ENCODE data around the gene B3GALT4. TPM values are rescaled to one million over a fixed set of nuclear protein-coding genes. Genes with fewer than 3 reads are reported as not detected.
A peak's percentile ranks its signal among the peaks of the same experiment; 100 is the strongest.

Gene B3GALT4
- total RNA-seq, 1 experiment from 2014 or later: 4.0 TPM

GRCh38 chr6:33312361-33313104 lies 35.6 kb downstream of the B3GALT4 start:
- Histone ChIP-seq H3K4me3 (ENCODE audit: low read depth, low read length, poor library complexity, severe bottlenecking) (peak overlapping the region; percentile 83), H3K36me3 (ENCODE audit: insufficient read depth, low read length, poor library complexity, severe bottlenecking) (peaks cover 10% of the 10 kb centered on the region), H3K27ac (ENCODE audit: low read depth, low read length, poor library complexity, severe bottlenecking) (peak overlapping the region; percentile 82), H3K4me1 (ENCODE audit: insufficient read depth, low read length, poor library complexity, severe bottlenecking) (peaks cover 17% of the 10 kb centered on the region), H3K27me3 (replicated peaks; ENCODE audit: insufficient read depth, low read depth, low read length, poor library complexity) (no peaks in the 10 kb centered on the region), H3K9me3 (ENCODE audit: low read depth, low read length, poor library complexity, severe bottlenecking) (no peaks in the 10 kb centered on the region)
- BruUV-seq (replicated peaks): no TSS peak
- intact Hi-C loops (cut with micrococcal nuclease; ENCODE audit: unreplicated experiment): loop anchor here (10.0 kb wide), 1 partner anchor 102 kb away; the partner anchor contains the start of genes CUTA and PHF1
- CTCF ChIA-PET: interaction anchor here (0.6 to 1.3 kb wide), 2 partner anchors 32 to 36 kb away, joined by 3 to 4 read pairs; partner anchors contain the start of gene B3GALT4
- TF ChIP-seq, protein P1, sequence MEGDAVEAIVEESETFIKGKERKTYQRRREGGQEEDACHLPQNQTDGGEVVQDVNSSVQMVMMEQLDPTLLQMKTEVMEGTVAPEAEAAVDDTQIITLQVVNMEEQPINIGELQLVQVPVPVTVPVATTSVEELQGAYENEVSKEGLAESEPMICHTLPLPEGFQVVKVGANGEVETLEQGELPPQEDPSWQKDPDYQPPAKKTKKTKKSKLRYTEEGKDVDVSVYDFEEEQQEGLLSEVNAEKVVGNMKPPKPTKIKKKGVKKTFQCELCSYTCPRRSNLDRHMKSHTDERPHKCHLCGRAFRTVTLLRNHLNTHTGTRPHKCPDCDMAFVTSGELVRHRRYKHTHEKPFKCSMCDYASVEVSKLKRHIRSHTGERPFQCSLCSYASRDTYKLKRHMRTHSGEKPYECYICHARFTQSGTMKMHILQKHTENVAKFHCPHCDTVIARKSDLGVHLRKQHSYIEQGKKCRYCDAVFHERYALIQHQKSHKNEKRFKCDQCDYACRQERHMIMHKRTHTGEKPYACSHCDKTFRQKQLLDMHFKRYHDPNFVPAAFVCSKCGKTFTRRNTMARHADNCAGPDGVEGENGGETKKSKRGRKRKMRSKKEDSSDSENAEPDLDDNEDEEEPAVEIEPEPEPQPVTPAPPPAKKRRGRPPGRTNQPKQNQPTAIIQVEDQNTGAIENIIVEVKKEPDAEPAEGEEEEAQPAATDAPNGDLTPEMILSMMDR (conservative IDR thresholded peaks at IDR 0.05; ENCODE audit: low read depth, low read length): no peak
- TF ChIP-seq EZH2 (IDR thresholded peaks at IDR 0.05; ENCODE audit: borderline replicate concordance, low read depth, low read length, poor library complexity, severe bottlenecking): no peak
- POLR2A ChIA-PET (ENCODE audit: low non-redundant PET): no interaction called here
- DNase-seq (ENCODE audit: low spot score): peak; percentile 84

DNA sequence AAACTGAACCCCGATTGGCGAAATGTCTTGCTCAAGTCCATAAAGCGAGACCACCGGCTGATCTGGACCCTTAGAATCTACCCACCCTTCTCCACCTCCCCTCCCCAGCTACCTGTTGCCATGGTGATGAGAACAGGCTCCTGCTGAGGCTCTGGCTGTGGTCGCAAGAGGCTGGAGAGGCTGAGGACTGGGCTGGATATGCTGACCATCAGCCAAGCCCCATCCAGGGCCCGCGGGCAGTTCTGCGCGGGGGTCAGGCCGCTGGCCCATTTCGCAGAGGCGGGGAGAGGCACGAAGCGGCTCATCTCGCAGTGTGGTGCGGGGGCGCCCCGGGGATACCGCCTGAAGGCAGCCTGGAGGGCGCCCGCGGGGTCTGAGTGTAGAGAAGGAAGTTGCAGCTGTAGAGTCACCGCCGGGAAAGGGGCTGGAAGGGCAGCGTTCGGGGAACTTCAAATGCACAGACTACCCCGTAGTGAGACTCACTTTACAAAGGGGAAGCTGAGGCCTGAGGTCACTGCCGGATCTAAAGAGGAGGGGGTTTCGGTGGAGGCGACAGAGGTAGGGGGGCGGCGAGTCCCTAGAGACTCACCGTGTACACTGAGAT lies 36.3 kb downstream of the B3GALT4 start:
- Histone ChIP-seq H3K4me3 (ENCODE audit: low read depth, low read length, poor library complexity, severe bottlenecking) (peak overlapping the region; percentile 83), H3K27me3 (replicated peaks; ENCODE audit: insufficient read depth, low read depth, low read length, poor library complexity) (no peaks in the 10 kb centered on the region), H3K4me1 (ENCODE audit: insufficient read depth, low read length, poor library complexity, severe bottlenecking) (peaks cover 19% of the 10 kb centered on the region), H3K36me3 (ENCODE audit: insufficient read depth, low read length, poor library complexity, severe bottlenecking) (peaks cover 11% of the 10 kb centered on the region), H3K27ac (ENCODE audit: low read depth, low read length, poor library complexity, severe bottlenecking) (peak overlapping the region; percentile 82), H3K9me3 (ENCODE audit: low read depth, low read length, poor library complexity, severe bottlenecking) (no peaks in the 10 kb centered on the region)
- TF ChIP-seq EZH2 (IDR thresholded peaks at IDR 0.05; ENCODE audit: borderline replicate concordance, low read depth, low read length, poor library complexity, severe bottlenecking): no peak
- TF ChIP-seq, protein P1 (conservative IDR thresholded peaks at IDR 0.05; ENCODE audit: low read depth, low read length): no peak
- POLR2A ChIA-PET (ENCODE audit: low non-redundant PET): no interaction called here
- peak; percentile 40 for DNase-seq (ENCODE audit: low spot score)
- BruUV-seq (replicated peaks): no TSS peak
- CTCF ChIA-PET: interaction anchor here (0.6 kb wide), 1 partner anchor 36 kb away, joined by 4 read pairs; the partner anchor contains the start of gene B3GALT4
- intact Hi-C loops (cut with micrococcal nuclease; ENCODE audit: unreplicated experiment): loop anchor here (10.0 kb wide), 1 partner anchor 102 kb away; the partner anchor contains the start of genes CUTA and PHF1

- DNase-seq (ENCODE audit: low spot score): peak; percentile 66
- ChIA-PET CTCF (no interaction called here), POLR2A (ENCODE audit: low non-redundant PET) (no interaction called here)
- Histone ChIP-seq H3K27ac (ENCODE audit: low read depth, low read length, poor library complexity, severe bottlenecking) (peak within 1 kb of the TSS; percentile 82), H3K27me3 (replicated peaks; ENCODE audit: insufficient read depth, low read depth, low read length, poor library complexity) (no peaks in the 10 kb centered on the region), H3K4me1 (ENCODE audit: insufficient read depth, low read length, poor library complexity, severe bottlenecking) (peaks cover 26% of the 10 kb centered on the region), H3K9me3 (ENCODE audit: low read depth, low read length, poor library complexity, severe bottlenecking) (no peaks in the 10 kb centered on the region), H3K4me3 (ENCODE audit: low read depth, low read length, poor library complexity, severe bottlenecking) (peak within 1 kb of the TSS; percentile 83), H3K36me3 (ENCODE audit: insufficient read depth, low read length, poor library complexity, severe bottlenecking) (peaks cover 18% of the 10 kb centered on the region)
- BruUV-seq (replicated peaks): TSS peak; percentile 58
- intact Hi-C loops (cut with micrococcal nuclease; ENCODE audit: unreplicated experiment): loop anchor here (1.0 to 10.0 kb wide), 2 partner anchors 15 to 101 kb away; partner anchors contain the start of genes CUTA and PHF1
- no peak for TF ChIP-seq EZH2 (IDR thresholded peaks at IDR 0.05; ENCODE audit: borderline replicate concordance, low read depth, low read length, poor library complexity, severe bottlenecking)
- TF ChIP-seq, protein P1 (conservative IDR thresholded peaks at IDR 0.05; ENCODE audit: low read depth, low read length): no peak
Measured at GRCh38 chr6:33313709-33314514, 37.0 kb downstream of the B3GALT4 start, which contains the start of gene TAPBP. TAPBP (minus strand) TSS chr6:33314078; CDS start chr6:33314041, 37 bp downstream.
